Measurements from ENCODE around the gene SMIM5.
"Not testable (repeated sequence)": the region's sequence is repeated elsewhere in the genome, so short reads cannot be mapped to it uniquely, and the experiment has no call there.

Gene SMIM5

DNA sequence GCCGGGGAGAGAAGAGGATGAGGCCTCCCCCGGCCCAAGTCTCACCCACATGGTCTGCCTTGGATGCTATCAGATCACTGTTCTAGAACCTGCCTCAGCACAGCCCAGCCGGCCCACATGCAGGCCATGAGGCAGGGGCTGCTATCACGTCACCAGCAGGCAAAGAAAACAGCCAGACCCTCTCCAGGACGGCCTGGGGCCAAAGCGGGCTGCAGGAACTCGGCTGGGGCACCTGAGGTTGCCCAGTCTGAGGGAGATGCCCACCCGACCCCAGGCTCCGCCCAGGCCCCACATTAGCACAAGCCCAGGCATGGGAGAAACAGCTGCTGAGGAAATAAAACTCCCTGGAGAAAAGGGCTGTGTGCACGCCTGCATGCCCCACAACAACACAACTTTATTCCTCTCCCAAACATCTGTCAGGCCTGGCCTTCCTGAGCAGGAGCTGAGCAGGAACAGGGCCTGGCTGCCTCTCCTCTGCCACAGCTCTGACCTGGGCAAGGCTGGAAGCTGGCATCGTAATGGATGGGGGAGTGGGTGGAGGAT is 6.7 kb upstream of the SMIM5 start:
- no peak for DNase-seq

DNA sequence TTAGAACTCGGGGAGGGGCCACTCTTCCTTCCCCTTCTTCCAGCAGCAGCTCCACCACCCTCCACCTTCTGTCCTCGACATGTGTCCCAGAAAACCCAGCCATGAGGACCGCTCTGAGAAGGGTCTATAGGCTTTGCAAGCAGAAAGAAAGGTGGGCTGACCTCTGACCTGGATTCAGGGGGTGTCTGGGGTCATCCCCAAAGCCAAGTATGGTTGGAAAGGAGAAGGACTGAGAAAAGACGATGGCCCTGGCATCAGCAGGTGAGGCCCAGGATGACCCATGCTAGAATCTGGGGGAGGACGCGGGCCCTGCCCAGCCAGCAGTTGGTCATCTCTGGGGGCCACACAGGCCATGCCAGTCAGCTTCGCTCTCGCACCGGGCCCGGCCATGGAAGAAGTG is 6.1 kb upstream of the SMIM5 start:
- no peak for DNase-seq

DNA sequence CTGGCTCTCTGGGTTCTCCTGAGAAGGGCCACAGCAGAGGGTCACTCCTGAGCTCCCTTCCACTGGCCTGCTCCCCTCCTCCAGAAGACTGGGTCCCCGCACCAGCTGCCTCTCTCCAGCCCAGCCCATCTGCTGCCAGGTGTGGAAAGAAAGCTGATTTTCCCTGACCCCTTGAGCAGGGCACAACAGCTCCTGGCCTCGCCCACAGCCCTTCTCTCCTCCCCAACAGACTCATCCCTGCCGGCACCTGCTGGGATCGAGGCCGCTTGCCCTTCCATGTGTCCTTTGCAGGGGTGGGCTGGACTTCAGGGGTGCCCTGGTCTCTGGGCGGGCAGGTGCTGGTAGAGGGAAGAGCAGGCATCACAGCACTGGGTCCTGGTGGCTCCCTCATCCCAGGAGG is 4.8 kb upstream of the SMIM5 start:
- no peak for DNase-seq

DNA sequence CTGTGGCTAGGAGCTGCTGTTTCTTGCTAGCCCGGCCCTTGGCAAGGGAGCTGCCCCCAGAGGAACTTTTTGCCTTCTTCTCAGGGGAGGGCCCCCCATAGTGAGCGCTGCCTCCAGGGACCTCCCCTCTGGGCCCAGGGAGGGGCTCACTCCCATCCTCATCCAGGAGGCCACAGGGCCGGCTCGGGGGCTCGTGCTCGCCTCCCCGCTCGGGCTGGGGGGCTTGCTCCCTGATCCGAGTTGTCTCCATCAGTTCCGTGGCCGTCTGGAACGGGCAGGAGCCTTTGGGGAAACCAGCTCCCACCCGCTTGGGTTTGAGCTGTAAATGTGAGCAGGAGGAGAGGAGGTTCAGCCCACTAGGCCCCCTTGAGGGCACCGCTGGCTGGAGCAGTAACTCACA is 4.1 kb upstream of the SMIM5 start:
- no peak for DNase-seq

DNA sequence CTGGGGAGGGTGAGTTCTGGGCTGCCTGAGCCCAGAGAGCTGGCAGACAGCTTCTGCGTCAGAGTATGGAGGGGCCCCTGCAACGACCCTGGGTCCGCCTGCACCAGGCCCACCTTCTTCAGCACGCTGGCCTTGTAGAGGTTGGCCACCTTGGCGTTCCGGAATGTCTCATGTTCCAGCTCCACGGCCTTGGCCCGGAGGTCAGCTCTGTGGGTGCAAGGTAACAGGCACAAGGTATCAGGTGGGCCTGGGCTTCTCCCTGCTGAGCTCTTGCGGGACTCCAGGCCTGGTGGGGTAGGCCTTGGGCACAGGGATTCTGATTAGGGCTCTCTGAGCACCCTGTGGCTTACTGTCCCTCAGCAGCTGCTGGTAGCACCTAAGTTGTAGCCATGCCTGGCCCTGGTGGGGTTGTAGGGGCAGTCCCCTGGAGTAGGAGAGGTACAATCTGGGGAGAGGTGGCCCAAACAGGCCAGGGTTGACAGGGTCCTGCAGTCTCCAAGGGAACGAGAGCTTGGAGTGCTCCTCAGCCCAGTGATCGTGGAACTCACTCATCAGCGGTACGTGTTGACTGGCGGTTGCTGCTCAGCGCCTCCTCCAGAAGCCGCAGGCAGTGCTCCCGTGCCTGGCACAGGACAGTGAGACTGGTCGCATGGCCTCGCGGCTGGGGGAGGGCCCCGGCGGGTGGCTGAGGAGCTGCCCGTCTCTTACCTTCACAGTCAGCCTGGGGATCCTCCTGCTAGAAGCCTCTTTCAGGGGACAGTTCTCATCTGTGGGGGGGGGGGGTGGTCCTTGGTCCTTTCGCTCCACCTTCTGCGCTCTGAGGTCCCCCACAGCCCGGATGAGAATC is 2.9 kb upstream of the SMIM5 start:
- no peak for DNase-seq

DNA sequence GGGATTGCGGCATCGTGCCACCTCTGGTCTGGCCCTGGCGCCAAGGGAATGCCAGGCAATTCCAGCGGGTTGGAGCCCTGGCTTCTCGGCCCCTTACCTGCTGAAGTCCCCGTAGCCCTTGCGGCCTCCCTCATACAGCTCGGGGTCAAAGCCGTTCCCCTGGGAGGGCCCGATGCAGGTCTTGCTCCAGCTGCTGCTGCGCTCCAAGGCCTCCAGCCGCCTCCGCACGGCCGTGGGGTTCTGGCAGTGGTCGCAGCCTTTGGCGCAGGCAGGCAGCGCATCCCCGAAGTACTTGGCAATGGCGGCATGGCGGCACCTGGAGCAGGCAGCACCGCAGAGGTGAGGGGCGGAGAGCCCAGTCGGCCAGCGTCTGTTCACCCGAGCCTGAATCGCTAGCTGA is 1.9 kb upstream of the SMIM5 start:
- DNase-seq, result no peak

DNA sequence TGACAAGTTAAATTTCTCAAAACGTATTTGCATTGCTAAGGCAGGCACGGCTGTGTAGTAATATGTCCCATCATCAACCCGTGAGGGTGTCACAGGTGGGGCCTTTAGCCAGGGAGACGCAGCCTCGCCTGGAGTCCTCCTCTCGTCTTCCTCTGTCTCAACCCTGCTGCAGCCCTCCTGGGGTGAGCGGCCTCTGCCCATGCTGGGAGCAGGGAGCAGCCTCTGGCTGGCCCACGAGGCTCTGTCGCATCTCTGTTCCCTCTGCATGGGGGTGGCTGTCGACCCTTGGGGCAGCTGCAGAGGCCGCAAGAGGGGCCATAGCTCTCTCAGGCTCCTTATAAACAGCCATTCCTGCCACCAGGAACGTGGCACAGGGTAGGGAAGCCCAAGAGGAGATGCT is 806 bp upstream of the SMIM5 start:
- DNase-seq, result no peak

DNA sequence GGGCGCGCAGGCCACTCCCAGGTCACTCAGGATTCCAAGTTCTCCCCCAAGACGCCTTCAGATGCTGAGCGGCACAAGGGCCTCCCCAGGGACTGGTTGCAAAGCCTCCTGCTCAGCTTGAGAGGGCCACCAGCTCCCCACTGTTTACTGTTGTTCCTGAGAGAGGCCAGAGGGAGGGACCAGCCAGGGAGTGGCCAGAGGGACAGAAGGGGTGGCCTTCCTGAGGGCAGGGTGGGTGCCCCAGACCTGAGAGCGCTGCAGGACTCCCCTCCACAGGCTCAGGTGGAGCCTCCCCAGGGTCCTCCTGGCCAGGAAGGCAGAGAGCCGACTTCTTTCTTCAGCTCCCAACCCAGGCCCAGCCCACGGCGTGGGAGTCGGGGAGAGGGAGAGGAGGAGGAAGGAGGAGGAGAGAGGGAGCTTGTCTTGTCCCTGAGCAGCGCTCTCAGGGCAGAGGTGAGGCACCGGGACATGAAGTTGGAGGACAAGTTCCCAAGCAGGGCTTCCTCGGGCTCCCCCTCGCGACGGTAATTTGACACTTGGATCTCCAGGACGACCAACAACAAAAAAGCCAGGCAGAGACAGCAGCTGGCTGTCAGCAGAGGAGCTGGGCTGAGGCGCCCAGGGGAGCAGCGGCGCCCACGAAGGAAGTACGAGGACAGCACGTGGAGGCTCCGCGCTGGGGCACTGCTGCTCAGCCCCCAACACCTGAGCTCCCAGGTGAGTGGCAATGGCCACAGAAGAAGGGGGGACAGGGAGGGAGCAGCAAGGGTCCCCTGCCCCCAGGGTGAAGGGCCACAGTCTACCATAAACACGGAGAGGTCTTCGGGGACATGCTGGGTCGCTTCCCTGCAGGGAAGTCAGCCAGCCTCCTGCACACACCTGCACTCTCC is 497 bp downstream of the SMIM5 start:
- DNase-seq, result peak; percentile 52

DNA sequence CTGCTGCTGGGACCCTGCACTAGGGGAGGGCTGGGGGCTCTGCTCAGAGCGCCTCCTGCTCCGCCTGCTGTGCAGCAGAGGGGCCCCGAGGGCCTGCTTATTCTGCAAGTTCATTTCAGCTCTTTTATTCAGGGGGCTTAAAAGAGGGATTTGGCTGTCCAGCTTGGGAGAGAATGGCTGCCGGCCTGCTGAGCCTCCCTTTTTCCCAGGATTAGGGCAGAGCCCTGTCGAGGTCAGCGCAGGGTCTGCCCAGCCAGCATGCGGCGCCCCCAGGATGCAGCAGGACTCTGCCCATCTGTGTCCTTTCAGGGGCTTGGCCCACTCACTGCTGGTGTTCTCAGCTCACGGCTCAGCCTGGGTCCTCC is 1.1 kb downstream of the SMIM5 start:
- no peak for DNase-seq

DNA sequence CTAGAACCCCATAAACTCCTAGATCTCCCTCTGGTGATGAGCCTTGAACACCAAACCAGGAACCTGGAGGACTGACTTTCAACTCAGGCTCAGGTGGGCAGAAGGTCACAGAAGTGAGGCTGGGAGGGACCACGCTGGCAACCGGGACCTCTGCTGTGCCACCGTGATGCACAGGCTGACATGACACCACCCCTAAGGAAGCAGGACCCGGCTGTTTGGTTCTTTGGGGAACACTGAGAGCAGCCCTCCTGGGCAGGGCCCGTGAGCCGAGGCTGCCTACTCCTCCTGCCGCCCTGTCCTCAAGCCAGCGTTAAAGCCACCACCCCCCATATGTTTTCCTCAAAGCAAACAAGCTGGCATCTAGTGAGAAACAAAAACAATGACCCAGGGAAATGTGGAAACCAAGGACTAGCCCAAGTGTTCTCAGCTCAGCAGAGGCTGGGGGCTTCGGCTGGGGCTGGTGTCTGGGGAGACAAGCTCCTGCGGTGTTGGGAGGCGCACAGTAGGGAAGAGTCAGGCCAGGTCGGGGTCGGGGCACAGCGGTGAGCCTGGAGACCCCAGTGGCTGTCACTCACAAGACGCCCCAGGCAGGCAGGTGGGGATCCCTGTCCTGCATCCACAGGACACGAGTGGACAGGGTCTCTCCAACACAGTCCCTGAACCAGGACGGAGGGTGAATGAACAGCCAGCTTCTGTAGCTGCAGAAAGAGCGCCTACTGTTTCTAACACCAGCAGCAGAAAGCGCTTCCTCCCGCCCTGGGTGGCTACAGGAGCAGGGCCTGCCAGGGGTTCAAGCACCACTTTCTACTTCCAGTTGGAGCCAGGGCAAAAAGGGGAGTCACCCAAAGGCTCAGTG is 1.7 kb downstream of the SMIM5 start:
- no peak for DNase-seq

DNA sequence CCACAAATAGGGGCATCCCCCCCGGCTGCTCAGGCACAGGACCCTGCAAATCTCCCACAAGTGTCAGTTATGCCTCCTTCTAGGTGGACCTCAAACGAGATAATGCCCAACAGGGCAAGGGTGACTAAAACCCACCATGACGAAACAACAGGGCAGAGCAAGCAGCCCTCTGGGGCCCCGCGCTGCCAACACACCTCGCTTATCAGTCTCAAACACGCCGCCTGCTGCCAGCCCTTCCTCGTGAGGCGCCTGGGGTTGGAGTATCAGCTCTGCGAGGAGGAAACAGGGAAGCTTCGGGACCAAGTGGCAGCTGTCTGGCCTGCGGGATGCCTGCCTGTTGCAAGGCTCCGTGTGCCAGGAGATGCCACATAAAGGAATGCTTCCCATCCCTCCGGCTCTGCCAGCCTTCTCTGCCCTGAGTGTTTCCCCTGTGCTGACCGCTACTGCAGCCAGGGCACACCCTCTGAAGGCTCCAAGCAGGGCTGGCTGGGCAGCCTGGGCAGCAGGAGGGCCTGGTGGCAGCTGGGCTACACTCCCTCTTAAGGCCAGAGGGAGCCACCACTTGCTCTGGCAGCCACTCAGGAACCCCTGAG is 2.5 kb downstream of the SMIM5 start:
- DNase-seq, result no peak

DNA sequence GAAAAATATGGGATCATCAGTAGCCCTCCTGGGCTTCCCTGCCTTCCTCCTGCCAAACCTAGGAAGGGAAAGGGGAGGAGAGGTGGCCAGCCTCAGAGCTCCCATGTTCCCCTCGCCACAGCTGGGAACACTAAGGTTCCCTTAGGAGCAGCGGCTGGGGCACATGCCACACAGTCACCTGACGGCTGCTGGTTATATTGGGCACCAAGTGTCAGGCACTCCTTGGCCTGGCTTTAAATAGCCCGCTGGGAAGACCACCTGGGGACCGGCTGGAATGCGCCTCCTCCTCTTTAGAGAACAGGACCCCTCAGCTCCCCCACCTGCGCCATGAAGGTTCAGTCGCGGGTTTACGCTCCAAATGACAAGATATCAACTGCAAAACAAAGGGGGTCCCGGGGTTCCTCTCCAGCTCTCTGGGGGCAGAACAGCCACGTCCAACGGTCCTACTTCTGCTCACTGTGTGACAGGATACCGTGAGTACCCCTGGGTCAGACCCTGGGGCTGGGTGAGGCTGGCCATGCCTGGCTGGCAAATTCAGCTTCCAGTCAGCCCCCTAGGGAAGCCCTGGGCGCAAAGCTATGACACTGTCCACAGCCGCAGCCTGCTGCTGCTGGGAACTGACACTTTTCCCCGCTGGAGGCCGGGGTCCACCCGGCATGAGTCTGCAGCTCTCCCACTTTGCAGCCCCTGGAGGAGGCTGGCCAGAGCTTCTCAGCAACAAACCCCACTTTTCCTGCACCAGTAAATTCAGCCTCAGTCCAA is 3.3 kb downstream of the SMIM5 start:
- DNase-seq, result no peak

DNA sequence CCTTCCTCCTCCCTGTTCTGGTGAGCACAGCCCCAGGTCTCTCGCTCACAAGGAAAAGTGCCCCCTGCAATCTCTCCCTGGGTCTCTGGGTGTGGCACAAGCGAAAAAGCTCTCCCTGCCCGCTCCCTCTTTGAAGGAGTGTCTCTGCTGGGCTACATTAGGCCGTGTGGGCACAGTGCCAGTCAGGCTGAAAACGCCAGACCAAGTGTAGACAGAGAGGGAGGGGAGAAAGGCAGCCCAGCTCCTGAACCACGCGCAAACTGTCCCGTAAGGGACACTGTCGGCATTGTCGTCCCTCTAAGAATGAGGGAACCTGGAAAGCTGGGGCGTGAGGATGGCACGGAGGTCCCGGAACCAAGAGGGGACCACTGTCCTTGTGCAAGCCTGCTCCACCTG is 3.9 kb downstream of the SMIM5 start:
- DNase-seq, result no peak

DNA sequence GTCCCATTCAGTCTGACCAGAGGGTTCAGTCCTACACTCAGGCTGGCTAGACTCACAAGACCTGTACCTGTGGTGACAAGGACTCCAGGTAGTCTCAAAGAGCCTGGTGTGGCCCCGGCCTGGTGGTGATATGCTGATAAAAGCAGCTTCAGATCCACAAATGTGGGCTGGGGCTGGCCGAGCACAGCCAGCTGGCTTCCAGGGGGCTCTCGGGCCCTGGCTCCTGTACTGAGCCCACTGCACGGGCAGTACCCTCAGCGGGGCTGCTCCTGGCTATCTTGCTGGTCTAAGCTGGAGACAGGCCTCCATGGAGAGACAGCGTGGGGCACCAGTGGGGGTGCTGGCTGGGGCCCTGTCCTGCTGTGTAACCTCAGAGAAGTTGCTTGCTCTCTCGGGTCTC is 4.3 kb downstream of the SMIM5 start:
- no peak for DNase-seq

DNA sequence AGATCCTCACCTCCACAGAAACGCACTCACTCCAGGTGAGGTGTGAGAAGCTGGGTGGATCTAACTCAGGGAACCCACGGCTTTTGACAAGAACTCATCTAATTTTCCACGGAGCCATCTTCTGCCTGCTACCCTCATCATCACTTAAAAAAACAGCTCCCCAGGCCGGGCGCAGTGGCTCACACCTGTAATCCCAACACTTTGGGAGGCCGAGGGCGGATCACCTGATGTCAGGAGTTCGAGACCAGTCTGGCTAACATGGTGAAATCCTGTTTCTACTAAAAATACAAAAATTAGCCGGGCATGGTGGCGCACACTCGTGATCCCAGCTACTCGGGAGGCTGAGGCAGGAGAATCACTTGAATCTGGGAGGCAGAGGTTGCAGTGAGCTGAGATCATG is 4.8 kb downstream of the SMIM5 start:
- not testable (repeated sequence) for DNase-seq

DNA sequence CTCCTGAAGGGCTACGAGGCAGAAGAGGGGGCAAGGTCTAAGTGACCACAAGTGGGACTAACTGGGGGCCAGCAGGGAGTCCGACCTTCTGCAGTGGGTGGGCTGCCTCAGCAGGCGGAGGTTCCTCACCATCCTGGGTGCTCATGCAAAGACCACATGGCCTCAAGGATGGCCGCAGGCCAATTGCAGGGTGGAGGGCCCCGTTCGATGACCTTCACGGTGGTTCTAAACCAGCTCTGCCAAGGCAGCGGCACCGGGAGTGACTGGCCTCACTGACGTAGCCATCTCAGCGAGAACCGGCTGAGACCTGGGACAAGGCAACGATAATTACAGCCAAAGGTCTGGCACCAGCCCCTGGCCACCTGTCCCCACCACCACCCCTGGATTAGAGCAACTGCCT is 5.7 kb downstream of the SMIM5 start:
- DNase-seq, result no peak

DNA sequence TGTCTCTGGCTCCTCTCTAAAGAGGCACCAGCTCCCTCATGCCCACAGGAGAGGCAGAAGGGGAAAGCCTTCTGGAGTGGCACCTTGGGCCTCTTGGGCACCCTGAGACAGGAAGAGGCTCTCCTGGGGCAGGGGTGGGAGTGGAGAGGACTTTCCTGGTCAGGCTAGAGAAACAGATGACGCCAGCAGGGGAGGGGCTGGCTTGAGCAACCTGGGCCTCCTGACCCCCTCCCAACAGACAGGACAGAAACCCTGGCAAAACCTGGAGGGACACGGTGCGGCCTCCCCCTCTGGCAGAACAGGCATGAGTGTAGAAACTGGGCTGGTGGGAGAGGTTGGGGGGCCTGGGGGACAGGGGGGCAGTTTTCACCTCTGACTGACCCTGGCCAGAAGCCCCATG is 6.1 kb downstream of the SMIM5 start:
- no peak for DNase-seq

DNA sequence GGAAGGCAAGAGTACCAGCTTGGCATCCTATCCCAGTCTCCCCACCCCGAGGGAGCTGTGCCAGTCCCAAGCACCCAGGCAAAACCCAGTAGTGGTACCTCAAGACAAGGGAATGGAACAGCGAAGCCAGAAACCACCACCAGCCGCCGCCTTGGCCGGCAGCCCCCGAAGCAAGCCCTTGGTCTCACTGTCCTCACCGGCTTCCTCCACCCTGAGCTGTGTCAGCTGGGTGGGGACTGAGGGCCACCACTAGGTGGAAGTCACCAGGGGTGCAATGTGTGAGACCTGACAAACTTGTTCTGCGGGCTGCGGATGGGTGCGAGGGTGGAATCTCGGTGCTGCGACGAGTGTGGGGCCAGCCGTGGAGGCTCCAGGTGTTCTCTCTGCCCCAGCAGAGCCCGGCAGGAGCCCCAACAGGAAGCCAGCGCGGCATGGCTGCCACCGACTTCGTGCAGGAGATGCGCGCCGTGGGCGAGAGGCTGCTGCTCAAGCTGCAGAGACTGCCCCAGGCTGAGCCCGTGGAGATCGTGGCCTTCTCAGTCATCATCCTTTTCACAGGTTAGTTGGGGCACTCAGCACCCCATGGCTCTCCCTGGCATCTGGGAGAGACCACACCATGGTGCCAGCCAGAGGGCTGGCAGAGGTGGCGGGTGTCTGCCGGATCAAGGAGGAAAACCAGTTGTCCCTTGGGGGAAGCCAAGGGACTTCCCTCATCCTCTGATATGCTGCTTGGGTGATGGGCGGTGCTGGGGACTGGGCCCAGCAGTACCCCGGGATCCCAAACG is 6.7 kb downstream of the SMIM5 start:
- DNase-seq, result no peak

DNA sequence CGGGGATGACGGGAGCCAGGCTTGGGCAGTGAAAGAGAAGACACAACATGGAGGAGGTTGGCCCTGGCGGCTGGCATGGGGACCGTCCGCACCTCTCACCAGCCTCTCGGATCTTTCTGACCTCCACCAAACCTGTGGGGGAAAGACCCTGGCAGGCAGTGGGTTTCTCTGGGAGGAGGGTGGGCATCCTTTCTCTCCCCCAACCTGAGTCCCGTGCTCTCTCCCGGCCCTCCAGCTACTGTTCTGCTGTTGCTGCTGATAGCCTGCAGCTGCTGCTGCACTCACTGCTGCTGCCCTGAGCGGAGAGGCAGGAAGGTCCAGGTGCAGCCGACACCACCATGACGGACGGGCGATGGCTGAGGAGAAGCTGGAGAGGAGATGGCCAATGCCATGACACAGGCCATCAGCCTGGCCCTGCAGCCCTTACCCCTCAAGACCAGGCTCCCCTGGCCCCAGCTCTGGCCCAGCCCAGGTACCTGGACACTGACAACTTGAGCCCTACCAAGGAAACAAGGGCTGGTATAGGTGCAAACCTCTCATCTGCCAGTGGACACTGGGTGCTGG is 7.4 kb downstream of the SMIM5 start:
- no peak for DNase-seq

DNA sequence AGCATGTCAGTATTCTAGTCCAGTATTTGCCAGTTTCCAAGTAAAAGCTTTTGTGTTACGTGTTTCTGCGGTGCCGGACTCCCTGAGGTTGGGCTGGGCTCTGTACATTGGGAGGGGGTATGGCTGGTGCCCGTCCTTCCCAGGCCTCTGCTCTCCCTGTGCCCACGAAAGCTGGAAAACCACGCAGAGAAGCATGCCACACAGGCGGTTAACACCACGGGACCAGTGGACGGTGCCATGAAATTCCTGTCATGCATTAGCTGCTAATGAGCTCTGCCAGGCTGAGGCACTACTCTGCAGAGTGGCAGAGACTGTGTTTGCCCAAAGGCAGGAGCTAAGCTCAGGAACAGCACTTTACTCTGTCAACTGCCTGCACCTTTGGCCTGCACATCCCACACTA is 8.1 kb downstream of the SMIM5 start:
- no peak for DNase-seq

Data from stimulated activated CD4-positive, alpha-beta T cell treated with anti-CD3 and anti-CD28 coated beads, Interleukin-1b, Interleukin-23, amount 100 ng/mL, for 48 hours (primary cell).